HG02840 (cell line): ENCODE data around the gene CCDC122.

Experiments used
- ATAC-seq: cut with Tn5 transposase; IDR thresholded peaks from one replicate; pipeline ENCODE4 v1.9.1; 2021; ENCODE audit warnings: mild to moderate bottlenecking, moderate library complexity, moderate number of reproducible peaks; ENCODE audit not compliant: unreplicated experiment, low FRiP score

CCDC122 gene

GRCh38 chr13:43805071-43805468 is 74.5 kb downstream of the CCDC122 start:
- no peak for ATAC-seq

GRCh38 chr13:43804461-43805070 is 75.0 kb downstream of the CCDC122 start:
- ATAC-seq, result no peak

- no peak for ATAC-seq
Observed at GRCh38 chr13:43802511-43802910, 77.0 kb downstream of the CCDC122 start.

- ATAC-seq, result no peak
Observed at GRCh38 chr13:43800828-43801227, 78.7 kb downstream of the CCDC122 start.

- no peak for ATAC-seq
Observed at GRCh38 chr13:43799191-43799590, 80.3 kb downstream of the CCDC122 start.

- no peak for ATAC-seq
Observed at GRCh38 chr13:43797869-43798268, 81.7 kb downstream of the CCDC122 start.

GRCh38 chr13:43797159-43797558 is 82.4 kb downstream of the CCDC122 start:
- ATAC-seq, result no peak

GRCh38 chr13:43794416-43794815 is 85.1 kb downstream of the CCDC122 start:
- ATAC-seq, result no peak

GRCh38 chr13:43792076-43792881 is 87.3 kb downstream of the CCDC122 start:
- no peak for ATAC-seq

- no peak for ATAC-seq
Observed at GRCh38 chr13:43787997-43788396, 91.5 kb downstream of the CCDC122 start.

GRCh38 chr13:43787518-43787891 is 92.0 kb downstream of the CCDC122 start:
- ATAC-seq, result no peak

- ATAC-seq, result no peak
Observed at GRCh38 chr13:43786766-43787517, 92.6 kb downstream of the CCDC122 start, which contains the start of gene ENOX1. Gene ENOX1, minus strand, starts transcription at chr13:43786972.

- ATAC-seq, result no peak
Observed at GRCh38 chr13:43786472-43786765, 93.1 kb downstream of the CCDC122 start.
